ENCODE measurements around the gene GALNS.

DNA sequence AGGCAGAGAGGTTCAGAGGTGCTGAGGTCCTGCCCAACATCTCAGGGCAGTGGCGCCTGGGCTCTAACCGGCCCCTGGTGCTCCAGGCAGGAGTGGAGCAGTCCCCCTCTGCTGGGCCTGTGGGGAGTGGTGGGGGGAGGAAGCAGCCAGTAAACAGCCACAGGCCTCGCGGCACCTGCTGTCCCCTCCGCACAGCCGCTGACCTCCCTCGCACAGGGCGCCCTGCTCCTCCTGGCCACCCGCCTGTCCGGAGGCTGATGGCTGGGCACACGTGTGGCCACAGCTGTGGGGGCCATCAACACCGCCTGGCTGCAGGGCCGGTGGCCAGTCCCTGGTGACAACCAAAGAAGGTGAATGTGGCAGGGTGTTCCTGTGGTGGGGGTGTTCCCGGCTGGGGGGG is 46.5 kb upstream of the GALNS start:
- no peak for TF ChIP-seq POLR2AphosphoS5 (IDR thresholded peaks at IDR 0.05)
- TF ChIP-seq, protein P1, sequence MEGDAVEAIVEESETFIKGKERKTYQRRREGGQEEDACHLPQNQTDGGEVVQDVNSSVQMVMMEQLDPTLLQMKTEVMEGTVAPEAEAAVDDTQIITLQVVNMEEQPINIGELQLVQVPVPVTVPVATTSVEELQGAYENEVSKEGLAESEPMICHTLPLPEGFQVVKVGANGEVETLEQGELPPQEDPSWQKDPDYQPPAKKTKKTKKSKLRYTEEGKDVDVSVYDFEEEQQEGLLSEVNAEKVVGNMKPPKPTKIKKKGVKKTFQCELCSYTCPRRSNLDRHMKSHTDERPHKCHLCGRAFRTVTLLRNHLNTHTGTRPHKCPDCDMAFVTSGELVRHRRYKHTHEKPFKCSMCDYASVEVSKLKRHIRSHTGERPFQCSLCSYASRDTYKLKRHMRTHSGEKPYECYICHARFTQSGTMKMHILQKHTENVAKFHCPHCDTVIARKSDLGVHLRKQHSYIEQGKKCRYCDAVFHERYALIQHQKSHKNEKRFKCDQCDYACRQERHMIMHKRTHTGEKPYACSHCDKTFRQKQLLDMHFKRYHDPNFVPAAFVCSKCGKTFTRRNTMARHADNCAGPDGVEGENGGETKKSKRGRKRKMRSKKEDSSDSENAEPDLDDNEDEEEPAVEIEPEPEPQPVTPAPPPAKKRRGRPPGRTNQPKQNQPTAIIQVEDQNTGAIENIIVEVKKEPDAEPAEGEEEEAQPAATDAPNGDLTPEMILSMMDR (IDR thresholded peaks at IDR 0.05), result no peak
